GM19438 (cell line): ENCODE results near the gene THEM4.
A peak's percentile ranks its signal among the peaks of the same experiment; 100 is the strongest.

Experiments
- ATAC-seq: cut with Tn5 transposase; IDR thresholded peaks from one replicate; pipeline ENCODE4 v1.9.1; 2021; ENCODE audit warnings: low read depth; ENCODE audit not compliant: unreplicated experiment

The THEM4 gene

GRCh38 chr1:151909167-151910149, at the start of gene THEM4:
THEM4 (minus strand) TSS chr1:151909511; CDS start chr1:151909458, 53 bp downstream.
- peak; percentile 95 for ATAC-seq

GRCh38 chr1:151958959-151959358, 49.6 kb upstream of the THEM4 start:
- no peak for ATAC-seq

- no peak for ATAC-seq
Measured at GRCh38 chr1:151956957-151957497, 47.7 kb upstream of the THEM4 start.

GRCh38 chr1:151953409-151954094, 44.2 kb upstream of the THEM4 start:
- no peak for ATAC-seq

- ATAC-seq, result no peak
Measured at GRCh38 chr1:151952811-151953210, 43.5 kb upstream of the THEM4 start.

- no peak for ATAC-seq
Measured at GRCh38 chr1:151949371-151950193, 40.3 kb upstream of the THEM4 start.

GRCh38 chr1:151948506-151948905, 39.2 kb upstream of the THEM4 start:
- ATAC-seq, result no peak

- ATAC-seq, result no peak
Measured at GRCh38 chr1:151947140-151947539, 37.8 kb upstream of the THEM4 start.

- ATAC-seq, result no peak
Measured at GRCh38 chr1:151945725-151946722, 36.7 kb upstream of the THEM4 start.

- no peak for ATAC-seq
Measured at GRCh38 chr1:151944857-151945575, 35.7 kb upstream of the THEM4 start.

- ATAC-seq, result no peak
Measured at GRCh38 chr1:151944126-151944856, 35.0 kb upstream of the THEM4 start.

GRCh38 chr1:151943591-151943990, 34.3 kb upstream of the THEM4 start:
- ATAC-seq, result no peak

- no peak for ATAC-seq
Measured at GRCh38 chr1:151942882-151943281, 33.6 kb upstream of the THEM4 start.

- no peak for ATAC-seq
Measured at GRCh38 chr1:151940541-151940940, 31.2 kb upstream of the THEM4 start.

- ATAC-seq, result no peak
Measured at GRCh38 chr1:151939779-151940178, 30.5 kb upstream of the THEM4 start.

- ATAC-seq, result no peak
Measured at GRCh38 chr1:151939141-151939540, 29.8 kb upstream of the THEM4 start.

GRCh38 chr1:151936653-151937052, 27.3 kb upstream of the THEM4 start:
- no peak for ATAC-seq
